ENCODE results near the gene KCNT2. TPM values are rescaled to one million over a fixed set of nuclear protein-coding genes. Genes with fewer than 3 reads are reported as not detected.

The KCNT2 gene
- polyA plus RNA-seq, 1 donor from 2014 or later = 21.4 TPM

- Histone ChIP-seq H3F3A (ENCODE audit: insufficient read depth, low read length, poor library complexity, severe bottlenecking) (no peaks in the 10 kb centered on the region), H3K9me2 (ENCODE audit: insufficient read depth, low read length) (no peaks in the 10 kb centered on the region), H3K9me3 (ENCODE audit: low read length) (no peaks in the 10 kb centered on the region), H2AFZ (ENCODE audit: low read depth, low read length) (no peak overlapping the region), H3K27me3 (ENCODE audit: insufficient read depth, low read depth, low read length) (no peaks in the 10 kb centered on the region), H3K4me3 (ENCODE audit: low read length) (no peak overlapping the region), H4K20me1 (ENCODE audit: insufficient read depth) (no peaks in the 10 kb centered on the region), H3K79me2 (replicated peaks; ENCODE audit: insufficient read depth, low read length) (no peaks in the 10 kb centered on the region), H3K36me3 (ENCODE audit: insufficient read depth, low read length) (no peaks in the 10 kb centered on the region), H3K27ac (ENCODE audit: low read length) (no peak overlapping the region), H3K4me2 (ENCODE audit: low read length) (no peak overlapping the region), H3K9ac (ENCODE audit: low read length) (no peak overlapping the region)
- TF ChIP-seq REST (IDR thresholded peaks at IDR 0.05; ENCODE audit: borderline replicate concordance) = no peak
- no peak for TF ChIP-seq RAD21 (conservative IDR thresholded peaks at IDR 0.05)
- no peak for TF ChIP-seq SMC3 (conservative IDR thresholded peaks at IDR 0.05; ENCODE audit: poor library complexity)
- TF ChIP-seq TAF1 (IDR thresholded peaks at IDR 0.05; ENCODE audit: low read depth) = no peak
- no peak for TF ChIP-seq POLR2AphosphoS5 (IDR thresholded peaks at IDR 0.05)
- no peak for TF ChIP-seq EP300 (conservative IDR thresholded peaks at IDR 0.05; ENCODE audit: poor library complexity, severe bottlenecking)
- TF ChIP-seq MXI1 (conservative IDR thresholded peaks at IDR 0.05; ENCODE audit: poor library complexity, severe bottlenecking) = no peak
- TF ChIP-seq CTCF (IDR thresholded peaks at IDR 0.05; ENCODE audit: poor library complexity, severe bottlenecking) = no peak
- no peak for TF ChIP-seq EZH2 (IDR thresholded peaks at IDR 0.05; ENCODE audit: borderline replicate concordance, insufficient read depth, low read length, poor library complexity, severe bottlenecking)
These were observed 131.0 kb downstream of the KCNT2 start for GRCh38 chr1:196477262-196477661.

GRCh38 chr1:196467230-196467925, 140.9 kb downstream of the KCNT2 start:
- no peaks in the 10 kb centered on the region for H3K9me2 ChIP-seq (ENCODE audit: insufficient read depth, low read length)
- H3F3A ChIP-seq (ENCODE audit: insufficient read depth, low read length, poor library complexity, severe bottlenecking) = no peaks in the 10 kb centered on the region
- no peaks in the 10 kb centered on the region for H3K36me3 ChIP-seq (ENCODE audit: insufficient read depth, low read length)
- no peaks in the 10 kb centered on the region for H3K9me3 ChIP-seq (ENCODE audit: low read length)
- H3K9ac ChIP-seq (ENCODE audit: low read length) = no peak overlapping the region
- no peak overlapping the region for H3K4me3 ChIP-seq (ENCODE audit: low read length)
- no peak for TF ChIP-seq SMC3 (conservative IDR thresholded peaks at IDR 0.05; ENCODE audit: poor library complexity)
- no peak for TF ChIP-seq MXI1 (conservative IDR thresholded peaks at IDR 0.05; ENCODE audit: poor library complexity, severe bottlenecking)
- TF ChIP-seq EP300 (conservative IDR thresholded peaks at IDR 0.05; ENCODE audit: poor library complexity, severe bottlenecking) = no peak
- TF ChIP-seq CTCF (IDR thresholded peaks at IDR 0.05; ENCODE audit: poor library complexity, severe bottlenecking) = no peak
- no peak for TF ChIP-seq RAD21 (conservative IDR thresholded peaks at IDR 0.05)
- no peak for TF ChIP-seq REST (IDR thresholded peaks at IDR 0.05; ENCODE audit: borderline replicate concordance)
- no peak for TF ChIP-seq POLR2AphosphoS5 (IDR thresholded peaks at IDR 0.05)
- no peak for TF ChIP-seq TAF1 (IDR thresholded peaks at IDR 0.05; ENCODE audit: low read depth)
- TF ChIP-seq EZH2 (IDR thresholded peaks at IDR 0.05; ENCODE audit: borderline replicate concordance, insufficient read depth, low read length, poor library complexity, severe bottlenecking) = no peak
- H3K27me3 ChIP-seq (ENCODE audit: insufficient read depth, low read depth, low read length) = no peaks in the 10 kb centered on the region
- no peak overlapping the region for H2AFZ ChIP-seq (ENCODE audit: low read depth, low read length)
- H4K20me1 ChIP-seq (ENCODE audit: insufficient read depth) = no peaks in the 10 kb centered on the region
- no peaks in the 10 kb centered on the region for H3K79me2 ChIP-seq (replicated peaks; ENCODE audit: insufficient read depth, low read length)
- H3K27ac ChIP-seq (ENCODE audit: low read length) = no peak overlapping the region
- no peak overlapping the region for H3K4me2 ChIP-seq (ENCODE audit: low read length)

All from neural cell (in vitro differentiated cells).